Measurements from ENCODE around the gene LIFR.

DNA sequence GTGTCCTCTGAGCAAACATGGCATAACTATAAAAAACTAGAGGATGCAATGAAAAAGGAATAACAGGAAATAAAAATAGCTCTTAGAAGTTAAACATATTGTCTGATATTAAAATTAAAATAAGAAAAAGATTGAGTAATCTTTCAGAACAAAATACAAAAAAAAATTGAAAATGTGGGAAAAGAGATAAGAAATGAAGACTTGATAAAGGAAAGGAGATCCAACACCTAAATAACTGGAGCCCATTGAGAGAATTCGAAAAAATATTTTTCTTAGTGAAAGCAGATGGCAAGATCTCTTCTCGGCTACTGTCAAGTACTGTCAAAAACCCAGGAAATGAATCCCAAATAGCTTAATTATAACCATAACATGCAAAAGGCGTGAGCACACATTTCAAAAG lies 24.9 kb downstream of the LIFR start:
- TF ChIP-seq, protein P1, sequence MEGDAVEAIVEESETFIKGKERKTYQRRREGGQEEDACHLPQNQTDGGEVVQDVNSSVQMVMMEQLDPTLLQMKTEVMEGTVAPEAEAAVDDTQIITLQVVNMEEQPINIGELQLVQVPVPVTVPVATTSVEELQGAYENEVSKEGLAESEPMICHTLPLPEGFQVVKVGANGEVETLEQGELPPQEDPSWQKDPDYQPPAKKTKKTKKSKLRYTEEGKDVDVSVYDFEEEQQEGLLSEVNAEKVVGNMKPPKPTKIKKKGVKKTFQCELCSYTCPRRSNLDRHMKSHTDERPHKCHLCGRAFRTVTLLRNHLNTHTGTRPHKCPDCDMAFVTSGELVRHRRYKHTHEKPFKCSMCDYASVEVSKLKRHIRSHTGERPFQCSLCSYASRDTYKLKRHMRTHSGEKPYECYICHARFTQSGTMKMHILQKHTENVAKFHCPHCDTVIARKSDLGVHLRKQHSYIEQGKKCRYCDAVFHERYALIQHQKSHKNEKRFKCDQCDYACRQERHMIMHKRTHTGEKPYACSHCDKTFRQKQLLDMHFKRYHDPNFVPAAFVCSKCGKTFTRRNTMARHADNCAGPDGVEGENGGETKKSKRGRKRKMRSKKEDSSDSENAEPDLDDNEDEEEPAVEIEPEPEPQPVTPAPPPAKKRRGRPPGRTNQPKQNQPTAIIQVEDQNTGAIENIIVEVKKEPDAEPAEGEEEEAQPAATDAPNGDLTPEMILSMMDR (IDR thresholded peaks at IDR 0.05) = no peak
- no peak for TF ChIP-seq POLR2A (IDR thresholded peaks at IDR 0.05)

Measured in body of pancreas (tissue), 4 donors.